Measurements from ENCODE around the gene L1TD1. TPM values are rescaled to one million over a fixed set of nuclear protein-coding genes. Genes with fewer than 3 reads are reported as not detected.
"Not testable (repeated sequence)": the region's sequence is repeated elsewhere in the genome, so short reads cannot be mapped to it uniquely, and the experiment has no call there.

Gene L1TD1
- polyA plus RNA-seq, 1 experiment = not detected

GRCh38 chr1:62181532-62181931 lies 13.1 kb upstream of the L1TD1 start:
- Histone ChIP-seq H3K4me3 (ENCODE audit: low read depth, low read length) (no peak overlapping the region), H3K36me3 (ENCODE audit: control insufficient read depth, insufficient read depth, low read length) (no peaks in the 10 kb centered on the region), H3K27me3 (ENCODE audit: control insufficient read depth, insufficient read depth, low read length) (no peaks in the 10 kb centered on the region)
- no peak for DNase-seq (ENCODE audit: low read depth)
- no peak for TF ChIP-seq CTCF (IDR thresholded peaks at IDR 0.05; ENCODE audit: insufficient read depth, low read depth, low read length)
- ChIA-PET CTCF (interaction anchor here (3.3 kb wide), 1 partner anchor 225 kb away, joined by 15 read pairs; no protein-coding TSS in a partner anchor), POLR2A (no interaction called here)

GRCh38 chr1:62182157-62182556 lies 12.5 kb upstream of the L1TD1 start:
- DNase-seq (ENCODE audit: low read depth); H3K27me3 ChIP-seq (ENCODE audit: control insufficient read depth, insufficient read depth, low read length); POLR2A ChIA-PET; H3K36me3 ChIP-seq (ENCODE audit: control insufficient read depth, insufficient read depth, low read length); H3K4me3 ChIP-seq (ENCODE audit: low read depth, low read length); CTCF ChIA-PET: not testable (repeated sequence)

GRCh38 chr1:62183164-62184020 lies 11.3 kb upstream of the L1TD1 start:
- H3K4me3 ChIP-seq (ENCODE audit: low read depth, low read length); H3K36me3 ChIP-seq (ENCODE audit: control insufficient read depth, insufficient read depth, low read length); POLR2A ChIA-PET; DNase-seq (ENCODE audit: low read depth); H3K27me3 ChIP-seq (ENCODE audit: control insufficient read depth, insufficient read depth, low read length): not testable (repeated sequence)
- CTCF ChIA-PET = interaction anchor here (0.6 to 3.1 kb wide), 2 partner anchors 8 to 16 kb away, joined by 3 to 20 read pairs; no protein-coding TSS in a partner anchor

GRCh38 chr1:62184336-62184735 lies 10.3 kb upstream of the L1TD1 start:
- ChIA-PET POLR2A (no interaction called here), CTCF (interaction anchor here (0.6 to 3.1 kb wide), 4 partner anchors 9 to 225 kb away, joined by 3 to 20 read pairs (median 4); no protein-coding TSS in a partner anchor)
- no peaks in the 10 kb centered on the region for H3K27me3 ChIP-seq (ENCODE audit: control insufficient read depth, insufficient read depth, low read length)
- H3K4me3 ChIP-seq (ENCODE audit: low read depth, low read length) = no peak overlapping the region
- no peak for TF ChIP-seq CTCF (IDR thresholded peaks at IDR 0.05; ENCODE audit: insufficient read depth, low read depth, low read length)
- no peak for DNase-seq (ENCODE audit: low read depth)
- no peaks in the 10 kb centered on the region for H3K36me3 ChIP-seq (ENCODE audit: control insufficient read depth, insufficient read depth, low read length)

- H3K4me3 ChIP-seq (ENCODE audit: low read depth, low read length); H3K27me3 ChIP-seq (ENCODE audit: control insufficient read depth, insufficient read depth, low read length); DNase-seq (ENCODE audit: low read depth); H3K36me3 ChIP-seq (ENCODE audit: control insufficient read depth, insufficient read depth, low read length): not testable (repeated sequence)
- ChIA-PET CTCF (interaction anchor here (1.0 to 3.1 kb wide), 4 partner anchors 10 to 224 kb away, joined by 4 to 20 read pairs (median 4); no protein-coding TSS in a partner anchor), POLR2A (interaction anchor here (0.6 kb wide), 1 partner anchor 226 kb away, joined by 4 read pairs; no protein-coding TSS in a partner anchor)
These were observed 9.4 kb upstream of the L1TD1 start for GRCh38 chr1:62185233-62185632.

GRCh38 chr1:62185677-62186076 lies 9.0 kb upstream of the L1TD1 start:
- no peaks in the 10 kb centered on the region for H3K36me3 ChIP-seq (ENCODE audit: control insufficient read depth, insufficient read depth, low read length)
- DNase-seq (ENCODE audit: low read depth) = no peak
- POLR2A ChIA-PET = interaction anchor here (0.6 kb wide), 1 partner anchor 226 kb away, joined by 4 read pairs; no protein-coding TSS in a partner anchor
- CTCF ChIA-PET = interaction anchor here (1.0 to 3.1 kb wide), 4 partner anchors 10 to 223 kb away, joined by 3 to 20 read pairs (median 4); no protein-coding TSS in a partner anchor
- H3K4me3 ChIP-seq (ENCODE audit: low read depth, low read length) = no peak overlapping the region
- no peak for TF ChIP-seq CTCF (IDR thresholded peaks at IDR 0.05; ENCODE audit: insufficient read depth, low read depth, low read length)
- H3K27me3 ChIP-seq (ENCODE audit: control insufficient read depth, insufficient read depth, low read length) = no peaks in the 10 kb centered on the region
